Epidermal melanocyte (primary cell): ENCODE measurements around the gene HMX1.

Experiments used
- DNase-seq: peaks from one replicate; pipeline ENCODE4 v3.0.0; 2011; ENCODE audit warnings: low spot score; ENCODE audit not compliant: insufficient read length

HMX1 gene

GRCh38 chr4:8893227-8893623 is 21.6 kb upstream of the HMX1 start:
- no peak for DNase-seq

DNA sequence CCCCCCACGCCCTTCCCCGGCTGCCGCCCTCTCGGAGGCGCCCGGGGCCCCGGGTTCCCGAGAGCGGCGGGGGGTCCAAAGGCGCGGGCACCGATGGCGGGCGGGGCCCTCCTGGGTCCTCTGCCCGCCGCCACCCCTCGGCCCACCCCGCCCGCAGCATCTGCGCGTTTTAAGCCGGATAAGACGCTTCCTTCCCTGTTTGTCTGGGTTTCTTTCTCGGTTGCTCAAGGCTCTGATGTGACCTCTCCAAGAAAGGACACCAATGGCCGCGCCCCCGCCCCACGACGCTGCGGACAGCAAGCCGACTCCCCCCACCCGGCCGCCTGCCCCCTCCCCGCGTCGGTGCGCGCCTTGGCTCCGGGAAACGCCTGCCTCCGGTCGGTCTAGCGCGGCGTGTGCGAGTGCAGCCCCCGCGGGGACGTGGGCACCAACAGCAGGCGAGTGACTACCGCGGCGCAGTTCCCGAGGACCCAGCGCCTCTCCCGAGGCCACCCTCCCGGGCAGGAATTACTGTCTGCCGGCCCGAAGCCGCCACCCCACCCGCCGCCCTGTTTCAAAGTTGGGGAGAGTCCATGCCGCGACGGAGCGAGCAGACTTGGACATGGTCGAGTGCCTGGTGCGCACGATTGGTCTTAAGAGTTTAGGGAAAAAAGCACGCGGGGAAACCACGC is 21.1 kb upstream of the HMX1 start:
- DNase-seq: no peak

GRCh38 chr4:8891646-8892555 is 20.3 kb upstream of the HMX1 start:
- DNase-seq: no peak

DNA sequence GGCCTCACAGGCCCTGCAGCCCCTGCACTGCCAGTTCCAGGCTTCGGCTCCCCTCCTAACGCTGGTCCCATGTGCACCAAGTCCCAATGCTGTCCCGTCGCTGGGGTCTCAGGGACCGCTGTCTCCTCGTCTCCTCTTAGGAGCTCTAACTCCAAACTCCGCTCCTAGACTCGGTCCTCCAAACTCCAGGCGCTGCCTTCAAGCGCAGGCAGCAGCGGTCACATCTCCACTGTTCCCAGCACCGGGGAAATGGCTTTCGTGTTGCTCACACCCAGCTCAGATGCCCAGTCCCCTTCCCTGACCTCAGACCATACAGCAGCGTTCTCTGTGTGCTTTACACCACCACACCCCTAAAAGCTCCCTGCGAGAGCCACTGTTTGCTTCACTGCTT is 19.6 kb upstream of the HMX1 start:
- DNase-seq: no peak

GRCh38 chr4:8888856-8889255 is 17.2 kb upstream of the HMX1 start:
- no peak for DNase-seq

DNA sequence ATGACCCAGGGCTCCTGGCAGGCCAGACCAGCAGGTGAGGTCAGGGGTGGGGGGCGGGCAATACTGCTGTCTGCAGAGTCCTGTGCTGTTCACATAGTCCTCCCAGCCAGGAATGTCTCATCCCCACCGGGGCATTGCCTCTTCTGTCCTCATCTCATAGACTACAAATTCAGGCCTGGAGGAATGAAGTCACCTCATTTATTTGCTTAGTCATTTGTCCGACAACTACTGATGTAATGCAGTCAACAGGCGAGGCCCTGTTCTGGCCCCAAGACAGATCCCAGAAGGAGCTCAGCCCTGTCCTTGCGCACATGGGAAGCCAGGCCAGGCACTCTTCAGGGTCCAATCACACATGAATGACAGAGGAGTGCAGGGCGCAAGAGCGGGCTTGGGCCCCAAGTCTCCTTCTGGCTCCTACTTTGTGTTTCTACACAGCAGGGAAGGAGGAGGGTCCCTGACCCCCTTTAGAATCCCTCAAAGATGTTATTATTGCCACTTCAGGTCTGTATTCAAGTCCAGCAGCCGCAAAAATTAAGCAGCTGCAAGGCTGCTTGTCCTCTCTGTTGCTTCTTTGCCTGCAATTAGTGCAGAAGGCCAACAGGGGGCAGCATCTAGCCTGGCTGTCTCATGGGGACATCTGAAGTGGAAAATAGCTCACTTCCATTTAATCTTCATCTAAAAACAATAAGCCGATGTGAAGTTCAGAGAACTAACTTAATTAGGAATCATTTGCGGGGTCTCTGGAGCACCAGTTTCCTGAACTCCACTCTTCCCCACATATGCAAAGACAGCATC is 15.2 kb upstream of the HMX1 start:
- no peak for DNase-seq

GRCh38 chr4:8882239-8882638 is 10.6 kb upstream of the HMX1 start:
- no peak for DNase-seq

GRCh38 chr4:8880851-8881250 is 9.2 kb upstream of the HMX1 start:
- no peak for DNase-seq

- DNase-seq: no peak
These were observed 7.9 kb upstream of the HMX1 start for GRCh38 chr4:8879574-8879973.

DNA sequence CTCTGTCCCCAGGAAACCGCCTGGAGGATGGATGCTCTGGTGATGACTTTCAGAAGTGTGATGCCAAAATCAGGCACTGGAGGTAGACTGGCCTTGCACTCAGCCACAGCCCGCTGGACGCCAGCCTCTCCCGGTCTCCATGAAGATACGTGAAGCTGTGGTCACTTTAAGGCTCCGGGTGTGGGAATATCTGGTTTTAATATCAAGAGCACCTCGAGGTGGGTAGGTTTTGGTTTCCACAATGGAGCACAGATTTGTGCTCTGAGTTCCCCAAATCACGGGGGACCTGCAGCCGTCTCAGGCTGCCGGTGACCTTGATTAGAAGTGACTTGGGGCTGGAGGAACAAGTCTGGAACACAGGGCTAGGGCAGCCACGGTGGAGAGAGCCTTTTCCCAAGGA is 6.8 kb upstream of the HMX1 start:
- DNase-seq: no peak

GRCh38 chr4:8877780-8878040 is 6.1 kb upstream of the HMX1 start:
- no peak for DNase-seq

- DNase-seq: no peak
These were observed 5.5 kb upstream of the HMX1 start for GRCh38 chr4:8876982-8877779.

GRCh38 chr4:8874896-8875680 is 3.4 kb upstream of the HMX1 start:
- DNase-seq: no peak

DNA sequence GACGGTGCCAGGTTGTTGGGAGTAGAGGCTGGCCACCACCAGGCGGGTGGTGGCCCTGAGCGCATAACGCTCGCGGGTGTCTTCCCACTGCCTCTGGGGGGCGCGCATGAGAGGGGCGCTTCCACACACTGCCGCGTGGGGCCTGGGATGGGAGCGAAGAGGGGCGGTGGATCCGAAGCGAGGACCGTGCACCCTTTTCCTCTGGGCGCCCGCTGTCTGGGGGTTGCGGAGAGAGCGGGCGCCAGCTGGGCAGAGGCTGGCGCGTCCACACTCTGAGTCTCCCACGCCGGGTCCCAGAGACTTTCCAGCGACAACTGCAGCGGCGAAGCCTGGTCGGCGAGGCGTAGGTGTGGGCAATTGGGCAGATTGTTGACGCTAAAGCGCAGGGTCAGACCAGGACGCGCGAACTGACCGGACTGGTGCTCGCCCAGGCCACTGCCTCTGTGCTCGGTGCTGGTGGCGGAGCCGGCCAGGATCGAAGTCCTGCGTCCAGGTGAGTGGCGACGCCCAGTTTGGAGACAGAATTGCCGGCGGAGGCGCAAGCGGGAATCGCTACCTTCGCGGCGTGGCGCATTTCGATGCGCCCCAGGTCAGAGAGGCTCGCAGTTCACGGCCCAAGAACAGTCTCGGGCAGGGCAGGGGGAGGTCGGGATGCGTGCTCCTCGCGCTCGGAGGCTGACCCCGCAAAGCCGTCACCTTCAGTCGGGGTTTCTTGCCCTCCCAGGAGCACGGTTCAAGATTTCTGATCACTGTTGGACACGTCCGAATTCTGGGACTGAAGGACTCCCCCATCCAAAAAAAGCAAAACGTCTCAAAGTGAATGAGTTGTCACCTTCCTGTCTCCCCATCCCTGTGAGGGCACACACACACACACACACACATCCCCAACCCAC is 2.6 kb upstream of the HMX1 start:
- no peak for DNase-seq

DNA sequence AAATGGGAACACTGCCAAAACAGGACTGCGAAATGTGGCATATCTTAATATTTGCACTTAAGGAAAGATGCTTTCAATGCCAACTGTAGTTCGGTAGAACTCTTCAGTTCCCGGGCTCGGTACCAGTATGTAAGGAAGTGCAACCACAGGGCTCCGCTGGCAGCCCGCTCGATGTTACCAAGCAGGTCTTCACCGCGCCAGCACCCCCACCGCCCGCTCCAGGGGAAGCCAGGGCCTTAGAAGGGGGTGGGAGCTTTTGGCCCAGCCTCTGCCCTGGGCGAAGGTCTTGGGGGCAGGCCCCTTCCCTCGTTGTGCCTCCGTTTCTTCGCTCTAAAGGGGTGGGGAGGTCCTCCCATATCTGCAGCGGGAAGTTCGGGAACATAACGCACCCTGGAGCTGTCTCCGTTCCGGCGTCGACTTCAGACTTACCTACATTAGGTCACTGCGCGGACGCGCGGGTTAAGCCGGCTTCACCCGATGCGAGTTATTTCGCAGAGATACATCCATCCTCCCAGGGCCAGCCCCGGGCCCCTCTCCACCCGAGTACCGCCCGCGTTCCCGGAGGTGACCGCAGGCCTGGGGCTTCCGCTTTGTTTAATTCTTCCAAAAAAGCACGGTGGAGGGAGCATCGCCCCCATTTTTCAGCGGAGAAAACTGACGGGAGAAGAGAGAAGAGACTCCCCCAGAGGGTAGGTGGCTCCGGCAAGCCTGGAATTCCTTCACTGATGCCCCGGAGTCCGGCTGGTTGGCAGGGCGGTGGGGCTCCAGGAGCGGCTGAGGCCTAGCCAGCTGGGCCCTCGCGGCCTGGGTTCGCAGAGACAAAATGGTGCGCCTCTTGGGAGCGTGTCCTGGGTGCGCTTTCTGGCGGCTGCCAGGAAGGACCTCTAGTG is 1.0 kb upstream of the HMX1 start:
- DNase-seq: no peak

- no peak for DNase-seq
These were observed 807 bp downstream of the HMX1 start for GRCh38 chr4:8870647-8871416.

- DNase-seq: no peak
These were observed 1.6 kb downstream of the HMX1 start for GRCh38 chr4:8869898-8870646.
